Measurements from ENCODE around the gene SEMA4D. TPM values are rescaled to one million over a fixed set of nuclear protein-coding genes. Genes with fewer than 3 reads are reported as not detected.
A peak's percentile ranks its signal among the peaks of the same experiment; 100 is the strongest.

Gene SEMA4D
- total RNA-seq, 1 experiment from 2014 or later, result 2.2 TPM

GRCh38 chr9:89323390-89323789, 174.5 kb downstream of the SEMA4D start:
- in situ Hi-C loops (cut with HindIII; ENCODE audit: low sequenced_read_pairs), result no loop called here
- DNase-seq (ENCODE audit: low spot score), result no peak

DNA sequence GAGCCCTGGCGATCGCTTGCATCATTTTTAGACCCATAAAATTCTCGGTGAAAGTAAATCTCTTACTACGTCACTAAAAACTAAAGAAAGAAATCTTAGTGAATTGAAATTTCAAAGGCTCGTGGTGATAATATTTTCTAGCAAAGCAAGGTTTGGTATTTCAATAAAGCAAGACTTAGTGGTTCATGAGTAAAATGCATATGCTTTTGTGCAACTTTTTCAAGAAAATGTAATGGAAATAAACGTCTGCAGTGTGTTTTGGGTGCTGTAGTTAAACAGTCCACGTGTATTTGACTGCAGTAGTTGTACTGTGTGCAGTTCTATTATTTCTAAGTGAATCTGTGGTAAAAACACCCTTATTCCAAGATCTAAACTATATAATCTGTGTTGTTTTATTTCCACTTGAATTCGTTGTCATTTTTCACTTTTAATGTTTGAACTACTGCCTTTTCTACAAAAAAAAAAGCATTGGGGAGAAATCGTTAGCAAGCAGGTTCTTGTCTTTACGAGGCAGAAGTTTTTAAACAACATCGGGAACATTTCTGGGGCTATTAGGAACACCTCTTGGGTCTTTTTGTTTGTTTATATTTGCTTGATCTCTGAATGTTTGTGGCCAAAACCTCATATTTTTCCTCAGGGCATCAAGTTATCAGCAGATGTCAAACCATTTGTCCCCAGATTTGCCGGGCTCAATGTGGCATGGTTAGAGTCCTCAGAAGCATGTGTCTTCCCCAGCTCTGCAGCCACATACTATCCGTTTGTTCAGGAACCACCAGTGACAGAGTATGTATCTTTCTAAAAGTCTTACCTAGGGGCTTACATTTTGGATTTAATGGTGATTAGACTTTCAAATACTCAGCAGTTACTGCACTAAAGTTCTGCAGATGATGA, 178.7 kb downstream of the SEMA4D start:
- peak; percentile 34 for DNase-seq (ENCODE audit: low spot score)
- in situ Hi-C loops (cut with HindIII; ENCODE audit: low sequenced_read_pairs), result no loop called here

- in situ Hi-C loops (cut with HindIII; ENCODE audit: low sequenced_read_pairs), result no loop called here
- peak; percentile 98 for DNase-seq (ENCODE audit: low spot score)
These were observed 179.5 kb downstream of the SEMA4D start, which contains the start of gene SECISBP2 for GRCh38 chr9:89318123-89319014. Gene SECISBP2 (plus strand): TSS chr9:89318500. CDS start chr9:89318577, 77 bp downstream.

DNA sequence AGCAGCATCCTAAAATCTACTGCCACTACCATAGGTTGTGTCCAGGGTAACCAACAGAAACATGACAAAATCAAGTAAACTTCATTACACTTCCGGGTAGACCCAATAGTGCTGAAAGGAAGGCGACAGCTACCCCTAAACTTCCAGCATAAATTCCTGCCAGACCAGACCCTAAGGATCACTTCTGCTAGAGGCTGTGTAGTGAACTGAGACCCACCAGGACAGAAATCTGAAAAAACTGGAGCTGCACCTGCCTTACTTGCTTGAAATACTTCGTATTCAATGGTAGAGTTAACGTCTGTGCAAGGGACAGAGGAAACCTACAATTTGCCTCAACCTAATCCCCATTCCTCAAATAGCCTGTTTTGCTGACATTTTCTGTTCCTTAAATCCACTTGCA, 180.6 kb downstream of the SEMA4D start:
- in situ Hi-C loops (cut with HindIII; ENCODE audit: low sequenced_read_pairs), result no loop called here
- DNase-seq (ENCODE audit: low spot score), result peak; percentile 26

GRCh38 chr9:89315482-89315881, 182.4 kb downstream of the SEMA4D start:
- in situ Hi-C loops (cut with HindIII; ENCODE audit: low sequenced_read_pairs), result no loop called here
- no peak for DNase-seq (ENCODE audit: low spot score)

DNA sequence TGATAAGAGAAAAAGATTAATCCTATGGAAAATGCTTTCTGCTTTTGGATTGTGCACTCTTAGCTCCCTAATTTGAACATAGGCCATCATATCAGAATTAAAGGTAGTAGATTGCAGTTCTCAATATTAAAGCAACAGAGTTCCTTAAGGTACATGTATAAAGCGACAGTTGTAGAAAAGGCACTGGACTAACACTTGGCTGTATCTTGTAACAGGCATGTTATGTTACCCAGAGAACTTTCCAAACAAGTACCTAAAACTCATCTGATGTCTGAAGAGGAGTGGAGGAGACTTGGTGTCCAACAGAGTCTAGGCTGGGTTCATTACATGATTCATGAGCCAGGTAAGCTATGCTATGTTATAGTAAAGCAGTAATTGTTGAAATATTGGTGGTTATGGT, 183.0 kb downstream of the SEMA4D start:
- in situ Hi-C loops (cut with HindIII; ENCODE audit: low sequenced_read_pairs), result no loop called here
- no peak for DNase-seq (ENCODE audit: low spot score)

- DNase-seq (ENCODE audit: low spot score), result no peak
- in situ Hi-C loops (cut with HindIII; ENCODE audit: low sequenced_read_pairs), result no loop called here
These were observed 184.1 kb downstream of the SEMA4D start for GRCh38 chr9:89313842-89314241.

- no peak for DNase-seq (ENCODE audit: low spot score)
- in situ Hi-C loops (cut with HindIII; ENCODE audit: low sequenced_read_pairs), result no loop called here
These were observed 185.7 kb downstream of the SEMA4D start for GRCh38 chr9:89312222-89312571.

DNA sequence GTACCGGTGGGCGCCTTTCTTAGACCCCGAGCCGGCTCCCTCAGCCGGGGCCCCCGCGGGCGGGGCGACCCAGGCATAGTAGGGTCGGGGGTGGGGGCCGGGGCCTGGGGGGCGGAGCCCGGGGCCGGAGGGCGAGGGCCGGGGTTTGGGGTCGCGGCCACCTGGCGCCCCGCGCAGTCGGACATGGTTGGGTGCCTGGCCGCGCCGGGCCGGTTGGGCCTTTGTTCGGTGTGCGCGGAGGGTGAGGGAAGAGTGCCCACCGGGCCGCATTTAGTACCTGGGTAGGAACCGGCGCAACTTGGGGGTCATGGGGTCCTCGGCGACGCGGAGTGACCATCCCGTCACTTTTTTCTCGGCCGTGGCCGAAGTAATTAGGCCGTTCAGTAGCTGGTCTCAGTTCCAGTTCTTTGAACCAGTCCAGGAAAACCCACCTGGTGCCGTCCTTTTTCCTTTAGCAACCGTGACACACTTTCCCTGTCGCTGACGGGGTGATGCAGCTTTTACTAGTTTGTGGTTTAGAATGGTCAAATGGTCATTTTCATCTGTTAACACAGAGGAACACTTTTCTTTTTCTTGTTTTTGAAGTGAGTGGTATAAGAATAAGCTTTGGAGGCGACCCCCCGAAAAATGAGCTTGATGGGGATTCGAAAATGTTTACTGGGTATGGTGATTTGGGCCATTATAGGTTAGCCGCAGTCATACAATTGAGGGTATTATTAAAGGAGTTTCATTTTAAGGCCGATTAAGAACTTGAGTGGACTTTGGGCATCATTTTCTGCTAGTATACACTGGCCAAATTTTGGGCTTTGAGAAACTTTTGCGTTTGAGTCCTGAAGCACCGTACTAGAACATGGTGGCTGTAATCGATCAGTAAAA, 186.3 kb downstream of the SEMA4D start:
- in situ Hi-C loops (cut with HindIII; ENCODE audit: low sequenced_read_pairs), result no loop called here
- no peak for DNase-seq (ENCODE audit: low spot score)

Other genes with a start within 250 kb of the SEMA4D start
- 547 and 653 TPM in 2 replicates for gene CKS2, start 186.9 kb downstream of the SEMA4D start, total RNA-seq (2014; rRNA removed; shearing (Covaris generic))
- 16.9 and 38.8 TPM in 2 replicates for gene SECISBP2, start 179.6 kb downstream of the SEMA4D start, total RNA-seq (2014; rRNA removed; shearing (Covaris generic))
- not detected in 2 replicates for gene GADD45G, start 106.9 kb upstream of the SEMA4D start, total RNA-seq (2014; rRNA removed; shearing (Covaris generic))

Data from G401 (cell line).